Hippocampal formation (tissue), 2 donors: ENCODE data around the gene RNASE4.

Source experiments
- DNase-seq, 2 donors: peaks; one replicate each; lab custom pipeline; 2025; lab: John Stamatoyannopoulos, UW

Gene RNASE4

DNA sequence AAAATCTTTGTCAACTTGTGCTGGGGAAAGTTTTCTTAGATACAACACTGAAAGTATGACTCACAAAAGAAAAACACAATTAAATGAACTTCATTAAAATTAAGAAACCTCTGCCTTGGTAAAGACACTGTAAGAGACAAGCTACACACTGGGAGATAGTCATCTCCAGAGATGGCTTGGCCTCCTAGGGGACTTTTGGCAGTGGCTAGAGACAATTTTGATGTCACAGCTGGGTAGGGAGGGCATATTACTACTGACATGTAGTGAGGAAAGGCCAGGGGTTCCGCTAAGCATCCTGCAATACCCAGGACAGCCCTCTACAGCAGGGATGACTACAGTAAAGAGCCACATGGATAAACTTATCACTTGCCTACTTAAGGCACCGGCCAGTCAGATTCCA, 8.7 kb upstream of the RNASE4 start:
- DNase-seq: no peak

DNA sequence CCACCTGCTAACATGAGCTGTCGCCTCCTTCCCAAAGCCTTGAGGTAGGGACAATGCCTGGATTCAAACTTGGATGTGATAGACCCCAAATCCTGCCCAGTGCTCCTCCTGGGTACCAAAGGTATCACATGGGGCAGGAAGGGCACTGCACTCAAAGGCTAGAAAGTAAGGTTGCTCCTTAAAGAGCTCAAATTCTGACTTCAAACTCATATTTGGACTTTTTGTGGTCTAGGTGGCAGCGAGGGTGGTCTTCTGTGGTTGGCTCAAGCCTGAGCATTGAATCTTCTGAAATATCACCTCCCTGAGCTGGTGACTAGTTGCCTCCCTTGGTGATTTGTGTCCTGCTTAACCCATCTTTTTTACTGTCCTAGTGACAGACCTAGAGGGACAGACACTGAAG, 8.3 kb upstream of the RNASE4 start:
- no peak for DNase-seq

DNA sequence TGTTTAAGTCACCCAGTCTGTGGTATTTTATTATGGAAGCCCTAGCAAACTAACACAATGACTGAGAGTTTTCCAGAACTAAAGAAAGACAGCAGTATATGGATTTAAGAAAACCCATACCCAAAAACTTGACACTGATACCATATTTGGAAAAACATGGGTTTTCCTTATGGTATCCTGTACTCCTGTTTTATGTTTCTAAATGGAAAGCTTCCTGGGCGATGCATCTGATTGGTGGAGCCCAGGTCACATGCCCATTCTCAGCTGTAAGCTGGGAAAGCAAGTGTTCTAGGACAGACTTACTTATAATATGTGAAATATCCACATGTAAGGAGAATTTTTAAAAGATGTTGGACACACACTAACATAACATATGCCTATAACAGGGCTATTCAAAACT, 4.5 kb upstream of the RNASE4 start:
- DNase-seq: peak in 1 of 2 donors; percentile 3

DNA sequence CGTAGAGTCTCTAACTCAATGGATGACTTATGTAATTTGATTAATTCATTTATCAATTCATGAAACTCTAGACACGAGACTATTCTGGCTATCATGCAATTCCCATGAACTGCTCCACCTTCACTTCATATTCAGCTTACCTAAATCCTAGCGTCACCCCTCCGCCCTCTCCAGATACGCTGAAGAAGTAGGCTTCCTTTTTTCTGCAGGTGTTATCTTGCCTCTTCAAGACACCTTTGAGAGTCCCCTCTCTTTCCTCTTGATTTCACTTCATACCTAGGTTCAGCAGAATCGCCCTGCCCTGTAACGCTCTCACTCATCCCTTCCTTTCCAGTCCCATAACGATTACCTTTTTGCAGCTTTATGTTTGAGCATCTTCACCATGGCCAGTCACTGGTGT, 4.0 kb upstream of the RNASE4 start:
- no peak for DNase-seq

DNA sequence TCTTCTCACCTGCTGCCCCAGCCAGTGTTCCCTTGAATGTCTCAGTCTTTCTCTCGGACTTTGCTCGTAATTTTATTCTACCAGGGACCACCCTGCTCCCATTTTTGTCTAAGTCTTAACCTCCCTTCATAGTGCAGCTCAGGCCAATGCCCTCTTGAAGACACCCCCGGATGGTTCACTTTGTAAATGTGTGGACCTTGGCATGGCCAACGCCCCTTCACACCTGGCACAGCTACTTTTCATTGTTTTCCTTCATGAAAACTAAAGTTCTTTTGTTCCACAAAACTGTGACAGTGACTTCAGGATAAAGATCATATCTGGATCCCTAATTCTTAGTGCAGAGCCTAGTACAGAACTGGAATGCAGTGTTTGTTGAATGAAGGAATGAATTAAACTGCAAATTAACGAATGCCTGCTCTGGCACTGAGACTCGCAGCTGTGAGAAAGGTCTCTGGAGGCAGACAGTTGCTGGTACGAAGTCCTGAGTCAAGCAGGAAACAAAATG, 3.5 kb upstream of the RNASE4 start:
- no peak for DNase-seq

DNA sequence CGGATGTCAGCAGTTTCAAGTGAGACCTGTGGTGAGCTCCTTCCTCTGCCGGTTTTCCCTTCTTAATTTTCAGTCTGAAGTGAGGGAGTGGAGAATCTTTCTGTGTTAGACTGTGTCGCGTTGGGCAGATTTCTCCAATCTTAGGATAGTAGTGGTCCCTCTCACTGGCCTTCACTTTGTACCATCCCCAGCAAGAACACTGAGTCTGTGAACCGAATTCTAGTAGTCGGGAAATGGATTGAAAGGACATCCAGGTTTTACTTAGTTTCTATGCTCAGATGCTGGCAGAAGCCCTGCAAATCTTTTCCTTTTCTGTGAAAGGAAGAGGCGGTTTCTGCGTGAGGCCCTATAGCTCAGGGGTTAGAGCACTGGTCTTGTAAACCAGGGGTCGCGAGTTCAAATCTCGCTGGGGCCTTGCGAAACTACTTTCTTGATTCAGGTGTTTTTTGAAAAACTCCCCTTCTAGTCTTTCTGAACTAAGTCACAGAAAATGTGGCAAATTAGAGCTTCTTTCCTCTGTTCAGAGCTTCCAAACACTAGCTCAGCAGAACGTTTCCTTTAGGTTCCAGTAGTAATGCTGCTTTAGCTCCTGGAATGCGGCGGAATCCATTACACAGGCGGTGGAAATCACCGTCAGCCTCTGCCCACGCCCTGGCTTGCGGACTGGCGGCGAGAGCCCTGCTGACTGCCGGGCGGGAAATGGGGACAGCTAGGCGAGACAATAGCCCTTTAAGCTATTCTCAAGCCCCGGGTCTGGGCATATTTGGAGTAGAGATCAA, 2.8 kb upstream of the RNASE4 start:
- DNase-seq: peak; percentile 69 to 72

DNA sequence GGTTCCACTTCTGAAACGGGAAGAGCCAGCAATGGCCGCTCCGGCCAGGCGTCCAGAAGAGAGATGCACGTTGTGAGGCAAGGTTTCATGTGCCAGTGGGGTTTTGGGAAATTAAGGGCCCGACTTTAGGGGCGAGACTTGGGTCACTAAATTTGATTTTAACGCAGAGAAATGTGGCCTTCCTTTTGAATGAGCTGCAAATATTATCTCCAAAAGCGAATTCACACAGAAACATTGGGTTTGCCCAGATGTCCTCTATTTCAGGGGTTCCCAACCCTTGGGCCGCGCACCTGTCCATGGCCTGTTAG, 2.3 kb upstream of the RNASE4 start:
- no peak for DNase-seq

DNA sequence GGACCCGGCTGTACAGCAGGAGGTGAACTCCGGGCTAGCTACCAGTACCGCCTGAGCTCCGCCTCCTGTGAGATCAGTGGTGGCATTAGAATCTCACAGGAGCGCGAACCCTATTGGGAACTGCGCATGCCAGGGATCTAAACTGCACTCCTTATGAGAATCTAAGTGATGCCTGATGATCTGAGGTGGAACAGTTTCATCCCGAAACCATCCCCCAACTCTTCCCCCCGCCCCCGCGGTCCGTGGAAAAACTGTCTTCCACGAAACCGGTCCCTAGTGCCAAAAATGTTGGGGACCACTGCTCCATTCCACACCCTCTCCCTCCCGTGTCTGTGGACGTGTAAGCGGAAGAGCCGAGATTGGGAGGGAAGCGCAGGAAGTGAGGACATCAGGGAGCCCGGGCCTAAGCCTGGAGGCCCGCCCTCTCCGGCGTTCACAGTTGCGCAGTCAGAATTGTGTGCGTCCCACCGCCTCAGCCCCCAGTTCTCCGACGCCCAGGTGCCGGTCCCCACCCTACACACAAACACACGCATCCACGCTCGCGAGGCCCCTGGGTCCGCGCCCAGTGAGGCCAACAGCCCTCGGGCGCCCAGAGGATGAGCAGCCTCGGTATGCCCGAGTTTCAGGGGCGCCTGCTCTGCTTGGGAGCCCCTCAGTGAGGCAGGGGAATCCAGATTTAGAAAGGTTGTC, 1.8 kb upstream of the RNASE4 start:
- peak; percentile 93 to 97 for DNase-seq

DNA sequence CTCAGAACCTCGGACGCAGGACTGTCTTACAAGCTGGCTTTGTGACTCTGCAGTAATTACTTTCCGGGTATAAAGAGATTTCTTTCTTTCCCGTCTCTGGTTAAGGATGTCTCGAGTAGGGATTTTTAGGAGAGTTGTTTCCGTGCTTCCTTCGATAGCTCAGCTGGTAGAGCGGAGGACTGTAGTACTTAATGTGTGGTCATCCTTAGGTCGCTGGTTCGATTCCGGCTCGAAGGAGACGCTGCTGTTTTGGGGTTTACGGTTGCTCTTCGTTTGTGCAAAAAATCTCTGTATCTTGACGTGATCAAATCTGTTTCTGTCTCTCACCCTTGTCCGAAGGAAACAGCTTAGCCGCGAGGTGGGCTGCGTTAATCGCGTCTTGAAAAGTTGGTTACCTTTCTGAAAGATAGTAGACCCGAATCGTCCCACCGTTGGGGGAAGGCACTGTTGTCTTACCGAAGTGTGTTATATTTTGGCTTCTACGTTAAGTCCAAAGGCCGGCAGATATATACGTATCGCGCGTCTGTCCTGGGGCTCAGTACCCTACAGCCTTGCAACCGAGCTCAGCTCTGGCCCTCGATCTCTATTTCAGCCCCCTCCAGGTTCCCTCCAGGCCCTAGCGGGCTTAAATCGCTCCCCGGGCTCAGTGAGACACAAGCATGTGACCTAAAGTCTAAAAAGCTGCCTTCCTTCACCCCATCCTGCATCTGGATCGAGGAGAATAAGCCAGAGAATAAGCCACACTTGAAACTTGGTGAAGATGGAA, 1.1 kb upstream of the RNASE4 start:
- peak; percentile 76 to 82 for DNase-seq

DNA sequence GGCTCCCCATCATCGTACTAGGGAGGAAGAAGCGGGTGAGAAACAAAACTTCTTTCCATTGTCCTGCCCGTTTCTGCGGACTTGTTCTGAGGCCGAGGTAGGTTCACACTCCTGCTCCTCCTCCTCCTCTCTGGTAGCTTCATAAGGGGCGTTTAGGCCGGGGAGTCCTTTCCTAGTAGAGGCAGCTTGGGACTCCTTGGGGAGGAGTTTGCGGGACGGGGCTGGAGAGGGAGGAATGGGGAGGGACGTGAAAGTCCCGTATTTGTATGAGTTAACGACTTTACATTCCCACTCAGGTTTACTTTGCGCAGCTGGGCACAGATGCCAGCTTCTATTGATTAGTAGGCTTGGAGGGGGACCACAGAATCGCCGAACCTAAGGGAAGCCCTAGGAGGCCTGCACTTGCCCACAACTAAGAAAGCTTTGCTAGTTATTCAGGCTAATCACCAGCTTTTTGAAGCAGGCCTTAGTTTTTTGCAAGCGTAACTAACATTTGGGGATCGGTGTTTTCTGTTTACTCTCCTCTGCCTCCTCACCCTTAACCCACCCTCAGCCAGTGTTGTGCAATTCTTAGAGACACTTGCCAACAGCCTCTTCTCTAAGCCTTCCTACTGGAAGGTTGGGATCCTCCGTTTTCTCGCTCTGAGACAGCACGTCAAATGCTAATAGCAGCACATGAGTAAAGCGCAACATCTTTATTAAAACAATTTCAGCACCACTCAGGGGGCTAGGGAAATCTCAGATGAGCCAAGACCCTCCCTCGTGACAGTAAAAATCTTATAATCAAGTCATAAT, 499 bp downstream of the RNASE4 start:
- DNase-seq: peak; percentile 11 to 22

DNA sequence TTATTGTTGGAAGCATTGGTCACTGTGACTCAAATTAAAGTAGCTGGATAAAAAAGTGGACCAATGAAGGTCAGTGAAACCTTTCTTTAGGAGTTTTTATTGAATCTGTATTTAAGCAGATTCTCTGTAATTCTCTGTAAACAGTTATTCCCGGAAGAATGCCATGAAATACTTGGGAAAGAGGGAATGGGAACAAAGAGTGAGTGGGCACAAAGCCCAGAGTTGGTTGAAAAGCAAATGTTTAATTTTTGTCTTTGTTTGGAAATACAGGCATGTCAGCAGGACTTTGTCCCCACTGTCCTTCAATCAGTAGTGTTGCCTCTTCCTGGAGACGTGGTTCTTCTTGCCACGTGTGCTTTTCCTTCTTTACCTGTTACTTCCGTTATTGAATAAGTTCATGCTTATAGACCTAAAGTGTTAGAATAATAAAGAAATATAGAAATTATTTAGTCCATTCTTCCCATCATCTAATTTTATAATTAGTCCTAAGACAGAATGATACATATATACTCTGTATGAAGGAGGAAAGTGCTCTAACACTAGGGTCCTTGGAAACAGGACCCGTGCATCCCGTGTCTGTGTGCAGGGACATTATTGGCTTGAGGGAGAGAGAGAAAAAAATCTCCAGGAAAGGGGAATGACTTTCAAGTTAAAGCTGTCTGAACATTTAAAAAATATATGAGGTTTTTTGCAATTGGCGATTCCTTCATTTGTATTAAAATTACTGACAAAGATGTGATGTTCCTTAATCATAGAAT, 2.2 kb downstream of the RNASE4 start:
- DNase-seq: no peak

DNA sequence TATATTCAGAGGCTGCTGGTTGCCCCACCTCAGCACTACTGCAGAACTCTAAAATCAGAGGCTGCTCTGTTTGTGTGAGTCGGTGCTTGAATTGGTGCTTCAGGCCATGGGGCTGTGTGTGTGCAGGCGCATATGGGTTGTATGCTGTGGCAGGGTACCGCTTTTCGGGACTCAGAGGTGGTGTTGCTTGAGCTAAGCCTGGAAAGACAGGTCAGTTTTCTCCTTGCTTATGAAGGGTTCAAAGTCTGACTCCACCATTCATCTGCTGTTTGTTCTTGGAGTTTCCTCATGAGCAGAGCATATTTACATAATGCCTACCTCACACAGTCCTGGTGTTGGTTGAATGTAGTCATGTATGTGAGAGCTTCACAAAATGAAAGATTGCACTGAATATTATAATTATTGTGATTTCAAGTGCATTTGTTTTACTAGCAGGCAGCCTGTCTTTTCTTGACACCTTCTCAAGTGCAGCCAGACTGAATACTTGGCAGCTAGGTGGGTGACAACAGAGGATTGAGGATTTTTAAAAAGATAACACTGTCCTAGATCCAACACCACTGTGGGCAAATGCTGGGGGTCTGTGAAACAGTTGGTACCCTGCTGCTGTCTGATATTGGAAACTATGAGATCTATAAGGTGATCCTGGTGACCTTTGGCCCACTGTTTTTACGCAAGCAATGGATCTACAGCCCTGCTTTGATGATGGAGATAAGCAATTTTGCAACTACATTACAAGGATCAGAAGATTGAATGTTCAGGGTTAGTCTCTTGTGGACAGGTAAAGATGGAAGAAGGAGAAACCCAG, 3.2 kb downstream of the RNASE4 start:
- DNase-seq: no peak

DNA sequence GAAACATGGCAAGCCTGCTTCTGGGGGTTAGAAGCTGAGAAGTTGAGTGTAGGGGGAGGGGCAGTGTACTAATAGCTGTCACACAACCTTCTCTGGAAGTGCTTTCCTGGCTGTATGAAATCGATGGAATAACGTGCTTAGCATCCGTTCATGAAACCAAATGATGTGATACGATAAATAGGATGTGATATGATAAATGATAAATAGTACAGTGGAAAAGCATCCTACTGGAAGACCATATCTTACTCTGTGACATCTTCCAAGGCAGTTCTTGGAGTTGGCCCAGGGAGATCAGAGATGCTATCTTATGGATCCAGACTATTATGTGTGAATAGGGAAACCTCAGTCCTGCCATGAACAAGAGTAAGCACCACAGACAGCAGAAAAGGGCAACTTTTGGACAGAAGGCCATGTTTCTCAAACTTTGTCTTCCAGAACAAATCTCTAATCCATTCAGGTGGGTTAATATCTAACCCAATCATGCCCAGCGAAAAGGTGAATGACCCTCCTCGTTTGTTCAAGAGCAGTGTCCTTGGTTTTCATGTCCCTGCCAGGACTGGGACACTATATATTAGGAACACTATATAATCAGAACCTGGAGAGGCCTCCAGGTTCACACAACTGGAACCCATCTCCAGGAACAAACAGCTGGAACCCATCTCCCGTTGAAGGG, 3.9 kb downstream of the RNASE4 start, which contains the start of gene ANG:
ANG (plus strand) TSS at position 598 of the 673 bp plus-strand sequence. CDS start 4,801 bp downstream, outside the sequence.
- no peak for DNase-seq

DNA sequence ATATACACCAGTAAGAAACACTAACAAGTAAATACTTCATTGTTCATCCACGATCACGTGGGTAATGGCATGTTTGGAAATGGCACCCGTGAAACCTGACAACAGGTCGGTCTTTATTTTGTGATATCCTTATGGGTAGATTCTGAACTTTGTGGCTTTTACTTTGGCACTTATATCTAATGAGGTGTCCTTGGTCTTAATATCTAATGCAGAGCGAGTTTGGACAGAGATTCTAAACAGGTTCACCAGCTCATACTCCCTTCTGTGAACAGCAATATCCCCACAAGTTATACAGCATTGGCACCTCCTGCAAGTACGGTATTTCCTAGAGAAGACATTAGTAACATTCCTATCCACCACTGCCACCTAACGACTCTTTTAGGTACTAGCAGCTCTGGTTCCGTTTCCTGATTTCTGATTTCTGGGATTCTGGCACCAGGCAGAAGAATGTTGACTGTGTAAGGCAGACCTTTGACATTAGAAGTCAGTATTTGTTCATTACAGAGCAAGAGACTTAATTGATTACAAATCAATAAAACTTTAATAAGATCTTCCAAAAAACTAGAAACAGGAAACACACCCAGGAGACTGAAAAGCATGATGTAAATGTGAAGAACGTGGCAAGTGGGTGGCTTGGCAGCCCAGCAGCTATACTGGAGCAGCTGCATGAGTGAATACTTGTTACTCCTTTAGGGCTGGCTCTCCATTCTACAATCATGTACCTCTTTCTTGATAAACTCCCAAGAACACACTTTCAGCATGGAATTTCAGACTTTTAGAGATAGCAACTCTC, 6.7 kb downstream of the RNASE4 start:
- DNase-seq: peak; percentile 49 to 89

DNA sequence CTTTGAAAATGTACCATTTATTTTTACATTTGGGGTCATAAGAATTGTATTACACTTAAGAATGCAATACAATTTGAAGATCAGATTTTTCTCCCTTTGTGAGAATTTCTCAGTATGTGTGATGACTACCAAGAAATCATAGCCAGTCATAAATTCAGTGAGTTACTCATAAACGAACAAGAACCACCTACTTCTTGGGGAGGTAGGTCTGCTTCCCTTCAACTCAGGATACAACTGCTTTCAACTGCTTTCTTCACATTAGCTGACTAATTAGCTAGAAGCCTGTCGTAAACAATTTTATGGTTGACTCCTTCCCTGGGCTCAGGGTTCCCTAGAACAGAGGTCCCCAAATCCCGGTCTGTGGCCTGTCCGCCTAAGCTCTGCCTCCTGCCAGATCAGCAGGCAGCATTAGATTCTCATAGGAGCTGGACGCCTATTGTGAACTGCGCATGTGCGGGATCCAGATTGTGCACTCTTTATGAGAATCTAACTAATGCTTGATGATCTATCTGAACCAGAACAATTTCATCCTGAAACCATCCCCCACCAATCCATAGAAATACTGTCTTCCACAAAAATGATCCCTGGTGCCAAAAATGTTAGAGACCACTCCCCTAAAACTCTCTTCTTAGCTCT, 7.9 kb downstream of the RNASE4 start:
- no peak for DNase-seq

DNA sequence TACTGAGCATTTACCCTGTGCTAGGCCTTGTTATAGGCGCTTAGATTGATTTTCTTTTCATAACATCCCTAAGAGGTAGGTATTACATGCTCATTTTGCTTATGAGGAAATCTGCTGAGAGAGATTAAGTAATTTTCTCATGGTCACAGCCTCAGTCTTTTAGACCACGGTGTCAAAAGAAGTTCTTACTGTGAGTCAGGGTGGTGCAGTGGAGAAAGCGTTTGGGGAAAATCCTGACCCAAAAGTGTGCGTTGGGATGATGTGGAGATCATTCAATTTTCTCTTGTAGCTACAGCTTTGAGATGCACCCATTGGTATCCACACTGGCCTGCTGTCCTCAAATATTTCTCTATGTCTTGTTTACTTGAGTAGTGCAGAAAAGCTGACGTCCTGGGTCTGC, 12.4 kb downstream of the RNASE4 start:
- no peak for DNase-seq

DNA sequence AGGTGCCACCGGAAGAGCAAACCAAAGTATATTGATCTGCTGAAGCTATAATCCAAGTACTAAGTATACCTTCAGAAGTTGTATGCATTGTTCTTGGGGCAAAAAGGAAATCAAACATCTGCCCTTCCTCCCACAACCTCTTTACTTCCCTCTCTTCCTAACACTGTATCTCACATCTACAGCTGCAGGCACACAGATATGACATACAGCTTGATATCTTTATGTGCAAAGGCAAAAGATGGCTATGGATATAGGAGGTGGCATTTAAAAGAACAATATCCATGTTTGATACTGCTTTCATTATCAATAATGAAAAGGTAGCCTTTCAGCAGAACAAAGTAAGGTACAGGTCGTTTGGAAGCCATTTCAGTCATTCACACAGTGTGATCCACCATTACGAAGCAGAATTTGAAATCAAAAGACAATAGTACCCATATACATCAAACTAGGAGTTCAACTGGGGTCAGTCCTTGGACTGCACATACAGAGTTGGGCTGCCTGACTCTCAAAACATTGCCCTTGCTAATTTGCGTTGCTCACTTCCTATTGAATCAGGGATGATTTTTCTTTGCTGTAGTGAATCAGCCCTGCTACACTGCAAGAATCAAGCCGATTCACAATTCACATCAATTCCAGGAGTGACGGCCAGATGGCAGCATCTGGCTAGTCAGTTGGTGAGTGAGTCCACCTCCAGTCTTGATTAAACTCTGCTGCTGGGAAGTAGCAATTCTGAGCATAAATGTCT, 13.1 kb downstream of the RNASE4 start:
- DNase-seq: peak; percentile 69 to 72

DNA sequence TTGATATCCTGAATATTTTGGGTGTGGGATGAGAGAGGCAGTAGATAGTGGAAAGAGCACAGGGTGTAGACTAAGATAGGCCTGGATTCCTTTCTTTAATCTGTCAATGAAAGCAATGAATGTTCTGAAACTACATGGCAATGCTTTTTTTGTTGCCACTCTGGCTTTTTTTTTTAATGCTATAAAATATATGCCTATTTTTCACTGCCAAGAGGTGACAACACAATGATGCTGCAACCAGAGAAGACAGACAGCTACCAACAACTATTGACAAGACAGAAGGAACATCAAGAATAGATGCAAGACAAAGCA, 13.6 kb downstream of the RNASE4 start:
- DNase-seq: no peak
